H1 (cell line): ENCODE results near the gene CCDC18. TPM values are rescaled to one million over a fixed set of nuclear protein-coding genes. Genes with fewer than 3 reads are reported as not detected.

Source experiments
- CTCF ChIA-PET: fragments of 300-600 bp; sonication (Branson Sonifier 250); formaldehyde crosslinking; loops from one replicate; lab custom pipeline; 2021; ENCODE audit not compliant: partially characterized antibody; lab: Charles Lee
- POLR2A ChIA-PET: fragments of 300-600 bp; sonication (Branson Sonifier 250); formaldehyde crosslinking; loops from one replicate; lab custom pipeline; 2021; ENCODE audit warnings: inconsistent platforms; ENCODE audit not compliant: partially characterized antibody; lab: Charles Lee
- DNase-seq, 2 experiments: peaks; one replicate each; pipeline versions ENCODE4 v3.0.0 to v3.0.0-alpha.2; 2010 to 2022; ENCODE audit warnings: low spot score in 2 of 2, low read depth in 1 of 2, mixed read lengths in 1 of 2
- FAIRE-seq: peaks from 2 replicates; lab custom pipeline; 2011; peaks lifted over from hg19 to GRCh38; lab: Jason Lieb, UNC
- H2AFZ ChIP-seq: 2 replicates; pipeline ENCODE4 v1.8.1; 2012; ENCODE audit warnings: low read length, inconsistent platforms
- H2AK5ac ChIP-seq: 2 replicates; pipeline ENCODE4 v1.6.1; 2013; ENCODE audit warnings: low read depth, low read length
- H2BK120ac ChIP-seq: replicated peaks from 2 replicates; pipeline ENCODE3; 2013; ENCODE audit warnings: low read depth, low read length, inconsistent platforms
- H2BK12ac ChIP-seq: 2 replicates; pipeline ENCODE4 v1.6.1; 2013; ENCODE audit warnings: low read depth, low read length
- H2BK15ac ChIP-seq: 2 replicates; pipeline ENCODE4 v1.6.1; 2013; ENCODE audit warnings: low read length
- H2BK20ac ChIP-seq: 2 replicates; pipeline ENCODE4 v1.6.1; 2013; ENCODE audit warnings: low read length
- H2BK5ac ChIP-seq: 2 replicates; pipeline ENCODE4 v1.6.1; 2013; ENCODE audit warnings: low read depth, low read length
- H3K14ac ChIP-seq: 2 replicates; pipeline ENCODE4 v1.6.1; 2013; ENCODE audit warnings: inconsistent platforms; ENCODE audit not compliant: insufficient read length
- H3K18ac ChIP-seq: 2 replicates; pipeline ENCODE4 v1.6.1; 2013; ENCODE audit warnings: low read length; ENCODE audit errors: extremely low read depth
- H3K23ac ChIP-seq: 2 replicates; pipeline ENCODE4 v1.6.1; 2013; ENCODE audit warnings: inconsistent platforms; ENCODE audit not compliant: insufficient read length
- H3K23me2 ChIP-seq: 2 replicates; pipeline ENCODE4 v1.6.1; 2013; ENCODE audit warnings: low read depth, low read length
- H3K27ac ChIP-seq: 2 replicates; pipeline ENCODE4 v1.6.1; 2011; ENCODE audit warnings: low read depth, low read length, inconsistent platforms
- H3K27me3 ChIP-seq, 4 experiments: replicated peaks in 1 of 4; 1 replicate in 1 of 4; 2 replicates in 3 of 4; pipeline versions ENCODE4 v1.6.1 to v1.8.1; 2011 to 2013; ENCODE audit warnings: low read length in 3 of 4, mild to moderate bottlenecking in 3 of 4, inconsistent platforms in 2 of 4, mixed read lengths in 2 of 4, moderate library complexity in 1 of 4; ENCODE audit not compliant: control insufficient read depth in 3 of 4, insufficient read depth in 3 of 4; ENCODE audit errors: extremely low read depth in 1 of 4
- H3K36me3 ChIP-seq, 4 experiments: 2 replicates each; pipeline versions ENCODE4 v1.6.1 to v1.8.1; 2011 to 2013; ENCODE audit warnings: mild to moderate bottlenecking in 4 of 4, low read length in 3 of 4, moderate library complexity in 2 of 4, control low read depth in 1 of 4, inconsistent platforms in 1 of 4; ENCODE audit not compliant: insufficient read depth in 4 of 4, control insufficient read depth in 2 of 4
- H3K4ac ChIP-seq: replicated peaks from 2 replicates; pipeline ENCODE3; 2013; ENCODE audit warnings: low read length, low read depth, mixed read lengths, inconsistent platforms; ENCODE audit not compliant: insufficient read length
- H3K4me1 ChIP-seq, 4 experiments: replicated peaks in 1 of 4; 1 replicate in 1 of 4; 2 replicates in 3 of 4; pipeline versions ENCODE4 v1.6.1 to v1.8.1; 2011 to 2013; ENCODE audit warnings: low read length in 3 of 4, inconsistent platforms in 2 of 4, mixed read lengths in 1 of 4; ENCODE audit not compliant: insufficient read depth in 4 of 4, control insufficient read depth in 3 of 4
- H3K4me2 ChIP-seq, 2 experiments: 2 replicates each; pipeline versions ENCODE4 v1.6.1 to v1.8.1; 2011 to 2013; ENCODE audit warnings: low read depth in 2 of 2, low read length in 2 of 2, control low read depth in 1 of 2, inconsistent platforms in 1 of 2, mild to moderate bottlenecking in 1 of 2; ENCODE audit not compliant: insufficient read depth in 1 of 2
- H3K4me3 ChIP-seq, 4 experiments: fragments of 200-600, 300-600 bp in 1 of 4; sonication (generic), shearing (Covaris generic), sonication (Bioruptor Twin) in 1 of 4; 2 replicates each; pipeline versions ENCODE4 v1.5.1 to v1.8.1; 2011 to 2016; ENCODE audit warnings: low read length in 4 of 4, low read depth in 3 of 4, control low read depth in 2 of 4, inconsistent platforms in 2 of 4, mild to moderate bottlenecking in 2 of 4, mixed read lengths in 1 of 4, moderate library complexity in 1 of 4; ENCODE audit not compliant: insufficient read depth in 2 of 4; ENCODE audit errors: extremely low read depth in 1 of 4
- H3K56ac ChIP-seq: replicated peaks from 2 replicates; pipeline ENCODE3; 2013; ENCODE audit warnings: low read depth, mild to moderate bottlenecking, mixed read lengths, low read length, inconsistent platforms; ENCODE audit not compliant: insufficient read length
- H3K79me1 ChIP-seq: 2 replicates; pipeline ENCODE4 v1.6.1; 2013; ENCODE audit warnings: low read depth, low read length, control low read depth
- H3K79me2 ChIP-seq, 2 experiments: 2 replicates each; pipeline versions ENCODE4 v1.6.1 to v1.8.1; 2012 to 2013; ENCODE audit warnings: low read length in 2 of 2, mild to moderate bottlenecking in 2 of 2, inconsistent platforms in 1 of 2; ENCODE audit not compliant: insufficient read depth in 2 of 2, control insufficient read depth in 1 of 2
- H3K9ac ChIP-seq, 4 experiments: replicated peaks in 1 of 4; 1 replicate in 1 of 4; 2 replicates in 3 of 4; pipeline versions ENCODE4 v1.6.1 to v1.8.1; 2011 to 2013; ENCODE audit warnings: low read depth in 3 of 4, low read length in 3 of 4, control low read depth in 2 of 4, mild to moderate bottlenecking in 2 of 4, moderate library complexity in 2 of 4, inconsistent platforms in 1 of 4; ENCODE audit errors: extremely low read depth in 1 of 4
- H3K9me3 ChIP-seq, 2 experiments: 2 replicates each; pipeline versions ENCODE4 v1.6.1 to v1.8.1; 2012 to 2013; ENCODE audit warnings: mild to moderate bottlenecking in 2 of 2, moderate library complexity in 2 of 2, control low read depth in 1 of 2, inconsistent platforms in 1 of 2, low read depth in 1 of 2, low read length in 1 of 2, mixed read lengths in 1 of 2; ENCODE audit not compliant: insufficient read depth in 2 of 2
- H4K20me1 ChIP-seq, 2 experiments: replicated peaks in 1 of 2; 2 replicates each; pipeline versions ENCODE3 to v1.8.1; 2011 to 2013; ENCODE audit warnings: inconsistent platforms in 2 of 2, low read length in 2 of 2, mild to moderate bottlenecking in 1 of 2; ENCODE audit not compliant: insufficient read depth in 2 of 2, control insufficient read depth in 1 of 2
- H4K5ac ChIP-seq: 2 replicates; pipeline ENCODE4 v1.6.1; 2013; ENCODE audit warnings: low read length, low read depth, mixed read lengths, inconsistent platforms; ENCODE audit not compliant: insufficient read length
- H4K8ac ChIP-seq: 2 replicates; pipeline ENCODE4 v1.8.0; 2013; ENCODE audit warnings: mild to moderate bottlenecking, moderate library complexity, low read length, inconsistent platforms; ENCODE audit not compliant: insufficient read depth; ENCODE audit errors: extremely low read depth
- H4K91ac ChIP-seq: replicated peaks from 2 replicates; pipeline ENCODE3; 2013; ENCODE audit warnings: low read length, mixed read lengths, inconsistent platforms; ENCODE audit not compliant: insufficient read length
- CBX5 ChIP-seq: fragments of 300-800, 300-1000 bp; sonication (generic); IDR thresholded peaks from 2 replicates; pipeline ENCODE4 v1.7.1; 2016; ENCODE audit warnings: antibody characterized with exemption, low read length, low read depth
- CHD2 ChIP-seq: IDR thresholded peaks from 2 replicates; pipeline ENCODE4 v1.6.1; 2012; ENCODE audit warnings: low read length, improper control_type of control experiment
- FOSL1 ChIP-seq: IDR thresholded peaks from 2 replicates; pipeline ENCODE4 v1.6.1; 2011; ENCODE audit warnings: mild to moderate bottlenecking, low read depth, low read length, moderate library complexity; ENCODE audit not compliant: insufficient read depth
- KDM4A ChIP-seq: IDR thresholded peaks from one replicate; pipeline ENCODE4 v1.7.1; 2012; ENCODE audit warnings: low read depth, mild to moderate bottlenecking, moderate library complexity, low read length, inconsistent platforms; ENCODE audit not compliant: severe bottlenecking
- POU5F1 ChIP-seq: IDR thresholded peaks from 2 replicates; pipeline ENCODE4 v1.6.1; 2011; ENCODE audit warnings: low read depth, mild to moderate bottlenecking, low read length, moderate library complexity
- RXRA ChIP-seq: IDR thresholded peaks from 2 replicates; pipeline ENCODE4 v1.6.1; 2011; ENCODE audit warnings: low read depth, mild to moderate bottlenecking, low read length, moderate library complexity; ENCODE audit not compliant: insufficient read depth
- TAF7 ChIP-seq: optimal IDR thresholded peaks from 2 replicates; pipeline ENCODE3; 2011; ENCODE audit warnings: low read depth, mild to moderate bottlenecking, inconsistent platforms, low read length, moderate library complexity, borderline replicate concordance
- WGBS, 2 experiments: shearing (Covaris generic) in 1 of 2; methylation state at CpG; one replicate each; pipeline versions ENCODE4 v1.1.6 to v1.1.7; 2013 to 2015; ENCODE audit warnings: low lambda C conversion rate in 2 of 2, mixed read lengths in 2 of 2, inconsistent platforms in 1 of 2, low coverage in 1 of 2, missing lambda C conversion rate in 1 of 2; ENCODE audit not compliant: insufficient replicate concordance in 2 of 2, insufficient coverage in 1 of 2, insufficient read length in 1 of 2; ENCODE audit errors: extremely low coverage in 1 of 2, missing lambda C conversion rate in 1 of 2; 5-methylcytosine and 5-hydroxymethylcytosine counted together
- polyA plus RNA-seq, 7 experiments: library from polyadenylated mRNA; depleted of rRNA in 3 of 7; stranded (reverse) in 5 of 7; unstranded in 2 of 7; fragments of >200 nt in 5 of 7; fragments of 200-250 nt in 2 of 7; gene quantifications; 1 replicate in 5 of 7; 2 replicates in 1 of 7; 4 replicates in 1 of 7; pipeline versions ENCODE4 v1.2.1 to v1.2.3, GENCODE V29; 2011 to 2013; ENCODE audit warnings: missing spikeins in 2 of 7, mixed read lengths in 2 of 7
- total RNA-seq: library from RNA; stranded (reverse); fragmentation: NEBNext Ultra II Directional; extraction: Animal tissue kit (Norgen Biotek cat#: 25700); gene quantifications from 2 replicates; pipeline ENCODE4 v1.2.1, GENCODE V29; 2021

Gene CCDC18
- total and polyA plus RNA-seq, 2 of the 8 experiments (the other 6 are each of a cell fraction or from before 2014, with no cell fraction given), result 3.0 to 21.2 TPM

GRCh38 chr1:93323185-93323820, 142.8 kb downstream of the CCDC18 start:
- ChIA-PET POLR2A (interaction anchor here (0.6 to 1.7 kb wide), 2 partner anchors 22 to 814 kb away, joined by 3 to 5 read pairs; partner anchors contain the start of gene DR1), CTCF (interaction anchor here (1.2 to 1.6 kb wide), 4 partner anchors 10 to 19 kb away, joined by 3 to 7 read pairs (median 4); no protein-coding TSS in a partner anchor)
- Histone ChIP-seq H2BK20ac (no peak overlapping the region), H2AFZ (no peak overlapping the region), H4K91ac (no peak overlapping the region), H3K23ac (no peak overlapping the region), H3K23me2 (no peaks in the 10 kb centered on the region), H2BK5ac (no peak overlapping the region), H4K20me1 (no peaks in the 10 kb centered on the region), H3K56ac (no peak overlapping the region), H3K4me3 (no peak overlapping the region), H3K14ac (no peak overlapping the region), H2BK120ac (no peak overlapping the region), H4K8ac (no peak overlapping the region), H3K9me3 (peaks cover 4 to 10% of the 10 kb centered on the region in 2 experiments; a peak in 1 of 4 replicates), H3K4me2 (no peak overlapping the region), H3K4ac (no peak overlapping the region), H3K18ac (no peak overlapping the region), H4K5ac (no peak overlapping the region), H3K27me3 (no peaks in the 10 kb centered on the region), H2AK5ac (no peak overlapping the region), H2BK12ac (no peak overlapping the region), H3K4me1 (peaks cover 0 to 6% (median 0%) of the 10 kb centered on the region in 4 experiments; a peak in 1 of 7 replicates), H3K9ac (no peak overlapping the region), H3K36me3 (no peaks in the 10 kb centered on the region), H3K79me2 (no peaks in the 10 kb centered on the region), H3K79me1 (no peaks in the 10 kb centered on the region), H2BK15ac (no peak overlapping the region), H3K27ac (no peak overlapping the region)
- FAIRE-seq (no peak), DNase-seq (no peak)
- WGBS, 2 experiments, result 91% methylated on average over 3 of the region's 3 CpGs; no CpG with 5 or more reads in 1 of the 2 experiments
- TF ChIP-seq CBX5 (no peak), CHD2 (no peak), FOSL1 (no peak), POU5F1 (no peak), RXRA (no peak), TAF7 (no peak), KDM4A (no peak)
